Left lung (tissue), 10 donors: ENCODE data around the gene ONECUT2. TPM values are rescaled to one million over a fixed set of nuclear protein-coding genes. Genes with fewer than 3 reads are reported as not detected.

Source experiments
- ATAC-seq: fragments of 200-7000 bp; cut with Tn5 transposase; one replicate; pipeline ENCODE4 v1.9.1; 2020; ENCODE audit warnings: moderate library complexity
- DNase-seq, 4 donors: peaks; one replicate each; pipeline ENCODE4 v3.0.0-alpha.2; 2013 to 2020
- H3K27ac ChIP-seq, 2 donors: fragments of 200-600 bp; sonication (generic) in 1 of 2; one replicate each; pipeline versions ENCODE4 v1.5.0 to v1.8.0; 2020 to 2021
- H3K27me3 ChIP-seq, 2 donors: fragments of 200-600 bp; sonication (generic) in 1 of 2; one replicate each; pipeline versions ENCODE4 v1.5.0 to v1.8.0; 2020 to 2021
- H3K36me3 ChIP-seq, 2 donors: fragments of 200-600 bp; sonication (generic) in 1 of 2; one replicate each; pipeline versions ENCODE4 v1.5.0 to v1.8.0; 2020 to 2021
- H3K4me1 ChIP-seq, 2 donors: fragments of 200-600 bp; one replicate each; pipeline ENCODE4 v1.8.0; 2021
- H3K4me3 ChIP-seq, 2 donors: fragments of 200-600 bp; sonication (generic) in 1 of 2; one replicate each; pipeline versions ENCODE4 v1.5.0 to v1.8.0; 2020 to 2021; ENCODE audit warnings: mild to moderate bottlenecking in 1 of 2
- H3K9me3 ChIP-seq, 2 donors: fragments of 200-600 bp; sonication (generic) in 1 of 2; one replicate each; pipeline versions ENCODE4 v1.5.0 to v1.8.0; 2020 to 2021
- intact Hi-C, 2 donors: fragments of 100-400 bp; cut with DNase I; formaldehyde crosslinking; loops; one replicate each; pipeline versions ENCODE4 v1.11.2 to v1.14.2; 2022
- polyA plus RNA-seq, 6 donors: library from polyadenylated mRNA; unstranded; fragments of 120-200 nt; gene quantifications; one replicate each; pipeline ENCODE4 v1.2.1, GENCODE V29; 2013; ENCODE audit not compliant: insufficient read length in 6 of 6
- total RNA-seq, 2 donors: library from RNA; stranded (reverse); fragmentation: NEBNext Ultra II Directional; extraction: Animal tissue kit (Norgen Biotek cat#: 25700); gene quantifications; one replicate each; pipeline ENCODE4 v1.2.1, GENCODE V29; 2021
- TF ChIP-seq, protein P1 (sequence below), 2 donors: fragments of 200-600 bp; sonication (generic) in 1 of 2; IDR thresholded peaks; one replicate each; pipeline versions ENCODE4 v1.5.0 to v1.8.0; 2021; ENCODE audit warnings: antibody characterized with exemption in 2 of 2
- donor health status: DM: no; HTN: yes; CAD: no.
- donor health status: DM: no; HTN: no; CAD: no.

ONECUT2 gene
- total and polyA plus RNA-seq, 8 donors = 0.03 to 0.26 (median 0.06) TPM

GRCh38 chr18:57539702-57540101 is 104.5 kb downstream of the ONECUT2 start:
- no peak for DNase-seq
- ATAC-seq = no peak
- Histone ChIP-seq H3K36me3 (no peaks in the 10 kb centered on the region), H3K27ac (no peak overlapping the region), H3K9me3 (no peaks in the 10 kb centered on the region), H3K27me3 (no peaks in the 10 kb centered on the region), H3K4me3 (no peak overlapping the region), H3K4me1 (no peaks in the 10 kb centered on the region)
- TF ChIP-seq, protein P1, sequence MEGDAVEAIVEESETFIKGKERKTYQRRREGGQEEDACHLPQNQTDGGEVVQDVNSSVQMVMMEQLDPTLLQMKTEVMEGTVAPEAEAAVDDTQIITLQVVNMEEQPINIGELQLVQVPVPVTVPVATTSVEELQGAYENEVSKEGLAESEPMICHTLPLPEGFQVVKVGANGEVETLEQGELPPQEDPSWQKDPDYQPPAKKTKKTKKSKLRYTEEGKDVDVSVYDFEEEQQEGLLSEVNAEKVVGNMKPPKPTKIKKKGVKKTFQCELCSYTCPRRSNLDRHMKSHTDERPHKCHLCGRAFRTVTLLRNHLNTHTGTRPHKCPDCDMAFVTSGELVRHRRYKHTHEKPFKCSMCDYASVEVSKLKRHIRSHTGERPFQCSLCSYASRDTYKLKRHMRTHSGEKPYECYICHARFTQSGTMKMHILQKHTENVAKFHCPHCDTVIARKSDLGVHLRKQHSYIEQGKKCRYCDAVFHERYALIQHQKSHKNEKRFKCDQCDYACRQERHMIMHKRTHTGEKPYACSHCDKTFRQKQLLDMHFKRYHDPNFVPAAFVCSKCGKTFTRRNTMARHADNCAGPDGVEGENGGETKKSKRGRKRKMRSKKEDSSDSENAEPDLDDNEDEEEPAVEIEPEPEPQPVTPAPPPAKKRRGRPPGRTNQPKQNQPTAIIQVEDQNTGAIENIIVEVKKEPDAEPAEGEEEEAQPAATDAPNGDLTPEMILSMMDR (IDR thresholded peaks at IDR 0.05) = no peak
- intact Hi-C loops = no loop called here

Other genes with a start within 250 kb of the ONECUT2 start
- not detected for gene ST8SIA3, start 82.8 kb upstream of the ONECUT2 start, total RNA-seq
- under 1 TPM; 0.08 to 0.37 (median 0.21) TPM for gene ST8SIA3, start 82.8 kb upstream of the ONECUT2 start, polyA plus RNA-seq
- gene FECH, start 151.3 kb downstream of the ONECUT2 start, total RNA-seq = 10 to 100 TPM; 18.7 to 27.9 TPM
- gene FECH, start 151.3 kb downstream of the ONECUT2 start, polyA plus RNA-seq = 10 to 100 TPM; 22.7 to 33.3 (median 31.1) TPM
- gene NARS1, start 186.5 kb downstream of the ONECUT2 start, total RNA-seq = 100 to 1,000 TPM in 1 of 2 donors, 10 to 100 TPM in 1; 87.0 to 124 TPM
- gene NARS1, start 186.5 kb downstream of the ONECUT2 start, polyA plus RNA-seq = 100 to 1,000 TPM; 118 to 136 (median 132) TPM